ENCODE data around the gene ARHGEF37.

- TF ChIP-seq, protein P1, sequence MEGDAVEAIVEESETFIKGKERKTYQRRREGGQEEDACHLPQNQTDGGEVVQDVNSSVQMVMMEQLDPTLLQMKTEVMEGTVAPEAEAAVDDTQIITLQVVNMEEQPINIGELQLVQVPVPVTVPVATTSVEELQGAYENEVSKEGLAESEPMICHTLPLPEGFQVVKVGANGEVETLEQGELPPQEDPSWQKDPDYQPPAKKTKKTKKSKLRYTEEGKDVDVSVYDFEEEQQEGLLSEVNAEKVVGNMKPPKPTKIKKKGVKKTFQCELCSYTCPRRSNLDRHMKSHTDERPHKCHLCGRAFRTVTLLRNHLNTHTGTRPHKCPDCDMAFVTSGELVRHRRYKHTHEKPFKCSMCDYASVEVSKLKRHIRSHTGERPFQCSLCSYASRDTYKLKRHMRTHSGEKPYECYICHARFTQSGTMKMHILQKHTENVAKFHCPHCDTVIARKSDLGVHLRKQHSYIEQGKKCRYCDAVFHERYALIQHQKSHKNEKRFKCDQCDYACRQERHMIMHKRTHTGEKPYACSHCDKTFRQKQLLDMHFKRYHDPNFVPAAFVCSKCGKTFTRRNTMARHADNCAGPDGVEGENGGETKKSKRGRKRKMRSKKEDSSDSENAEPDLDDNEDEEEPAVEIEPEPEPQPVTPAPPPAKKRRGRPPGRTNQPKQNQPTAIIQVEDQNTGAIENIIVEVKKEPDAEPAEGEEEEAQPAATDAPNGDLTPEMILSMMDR (conservative IDR thresholded peaks at IDR 0.05; ENCODE audit: low read length): no peak
- TF ChIP-seq EZH2phosphoT487 (IDR thresholded peaks at IDR 0.05; ENCODE audit: borderline replicate concordance): no peak
These were observed 21.9 kb downstream of the ARHGEF37 start for GRCh38 chr5:149603210-149603609.

All from Loucy (cell line).